Pancreas (tissue), 10 donors: Measurements from ENCODE around the gene CLIC1. TPM values are rescaled to one million over a fixed set of nuclear protein-coding genes. Genes with fewer than 3 reads are reported as not detected.
A peak's percentile ranks its signal among the peaks of the same experiment; 100 is the strongest.

ENCODE experiments used
- ATAC-seq, 4 donors: fragments of 200-7000 bp; cut with Tn5 transposase; one replicate each; pipeline versions ENCODE4 v1.8.0 to v1.9.1; 2020; ENCODE audit warnings: mild to moderate bottlenecking in 4 of 4, moderate library complexity in 4 of 4
- DNase-seq, 6 donors: peaks; one replicate each; pipeline ENCODE4 v3.0.0-alpha.2; 2020
- FAIRE-seq: peaks from 2 replicates; lab custom pipeline; 2012; peaks lifted over from hg19 to GRCh38; lab: Jason Lieb, UNC
- H3K27ac ChIP-seq, 4 donors: fragments of 200-600 bp; sonication (generic); 1 replicate in 3 of 4; 2 replicates in 1 of 4; pipeline versions ENCODE4 v1.5.0 to v1.8.0; 2020
- H3K27me3 ChIP-seq, 4 donors: fragments of 200-600 bp; one replicate each; pipeline ENCODE4 v1.8.0; 2021
- H3K36me3 ChIP-seq, 3 donors: fragments of 200-600 bp; sonication (generic) in 1 of 3; one replicate each; pipeline versions ENCODE4 v1.5.0 to v1.8.0; 2020 to 2021
- H3K4me1 ChIP-seq, 3 donors: fragments of 200-600 bp; one replicate each; pipeline ENCODE4 v1.8.0; 2021
- H3K4me3 ChIP-seq, 4 donors: fragments of 200-600 bp; sonication (generic) in 2 of 4; one replicate each; pipeline versions ENCODE4 v1.5.0 to v1.8.0; 2020 to 2021
- H3K9me3 ChIP-seq, 4 donors: fragments of 200-600 bp; one replicate each; pipeline ENCODE4 v1.8.0; 2021
- CTCF ChIP-seq, 4 donors: fragments of 200-600 bp; sonication (generic) in 3 of 4; IDR thresholded peaks; one replicate each; pipeline versions ENCODE4 v1.5.0 to v1.8.0; 2021; ENCODE audit warnings: antibody characterized with exemption in 4 of 4
- WGBS, 2 donors: extraction: QIAGEN DNeasy Blood & Tissue Kit; methylation state at CpG; one replicate each; pipeline ENCODE4 v1.1.7; 2013; 5-methylcytosine and 5-hydroxymethylcytosine counted together
- intact Hi-C, 3 donors: fragments of 100-400 bp; cut with DNase I; formaldehyde crosslinking; loops; one replicate each; pipeline versions ENCODE4 v1.11.1 to v1.14.2; 2022
- polyA plus RNA-seq, 2 donors: library from polyadenylated mRNA; stranded (reverse); fragments of 200-250 nt; gene quantifications; one replicate each; pipeline ENCODE4 v1.2.3, GENCODE V29; 2013
- total RNA-seq, 6 donors: library from RNA; stranded (reverse); fragmentation: NEBNext Ultra II Directional in 4 of 6; extraction: Animal tissue kit (Norgen Biotek cat#: 25700) in 4 of 6; gene quantifications; one replicate each; pipeline versions ENCODE4 v1.2.1 to v1.2.4, GENCODE V29; 2021 to 2023
- donor health status: healthy with polysubstance abuse.
- donor health status: DM: no; HTN: no; CAD: no; lungs with moderate emphysema.
- donor health status: DM: no; HTN: no; CAD: no.
- donor health status: control.
- donor health status: control.
- donor health status: Bipolar disorder and iron deficiency.
- donor health status: DM: yes; HTN: yes; CAD: no.
- donor health status: DM: no; HTN: no; CAD: no.
- donor health status: DM: no; HTN: no; CAD: no.
- donor health status: DM: yes; HTN: yes; CAD: no.

The CLIC1 gene
- total and polyA plus RNA-seq, 8 donors, result 61.0 to 154 (median 87.6) TPM

GRCh38 chr6:31775633-31776484 is 39.5 kb upstream of the CLIC1 start:
- no peak for ATAC-seq
- H3K4me1 ChIP-seq, result peaks cover 5 to 8% (median 6%) of the 10 kb centered on the region in 3 donors
- H3K27me3 ChIP-seq, result no peaks in the 10 kb centered on the region
- intact Hi-C loops, result loop anchor here in 1 of 3 donors (10.0 kb wide), 1 partner anchor 59 kb away; no protein-coding TSS in a partner anchor
- peaks cover 0 to 19% (median 9%) of the 10 kb centered on the region in 3 donors for H3K36me3 ChIP-seq
- no peak for FAIRE-seq
- DNase-seq, result peak in 1 of 6 donors; percentile 64
- TF ChIP-seq CTCF (IDR thresholded peaks at IDR 0.05), result no peak
- no peak overlapping the region for H3K27ac ChIP-seq
- peak overlapping the region in 1 of 4 donors; percentile 31 for H3K4me3 ChIP-seq
- 83 to 86% methylated on average over 32 of the region's 32 CpGs for WGBS, 2 donors
- no peaks in the 10 kb centered on the region for H3K9me3 ChIP-seq

DNA sequence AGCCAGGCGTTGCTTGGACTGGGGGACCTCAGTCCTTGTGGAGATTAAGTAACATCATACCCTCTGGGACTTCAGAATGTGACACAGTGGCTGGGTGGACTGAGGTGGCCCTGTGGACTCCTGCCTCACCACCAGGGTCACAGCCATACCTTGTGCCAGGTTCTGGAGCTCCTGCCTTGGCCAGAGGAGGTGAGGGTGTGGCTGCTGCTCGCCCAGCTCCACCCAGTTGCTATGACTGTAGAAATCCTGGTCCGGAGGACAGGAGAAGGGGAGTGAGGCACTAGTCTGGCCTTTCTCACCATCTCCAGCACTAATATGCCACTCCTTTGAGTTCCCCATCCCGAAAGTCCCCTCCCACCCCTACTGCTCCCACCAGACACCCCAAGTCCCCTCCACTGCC is 38.9 kb upstream of the CLIC1 start:
- intact Hi-C loops, result loop anchor here in 1 of 3 donors (10.0 kb wide), 1 partner anchor 60 kb away; no protein-coding TSS in a partner anchor
- Histone ChIP-seq H3K27ac (no peak overlapping the region), H3K36me3 (peaks cover 0 to 12% (median 6%) of the 10 kb centered on the region in 3 donors), H3K27me3 (no peaks in the 10 kb centered on the region), H3K4me1 (peaks cover 5 to 8% (median 6%) of the 10 kb centered on the region in 3 donors), H3K9me3 (no peaks in the 10 kb centered on the region), H3K4me3 (no peak overlapping the region)
- no peak for FAIRE-seq
- WGBS, 2 donors, result 51% methylated on average over 4 of the region's 4 CpGs
- ATAC-seq, result no peak
- DNase-seq, result peak in 1 of 6 donors; percentile 30
- no peak for TF ChIP-seq CTCF (IDR thresholded peaks at IDR 0.05)

- H3K27me3 ChIP-seq, result no peaks in the 10 kb centered on the region
- H3K27ac ChIP-seq, result no peak overlapping the region
- ATAC-seq, result no peak
- H3K9me3 ChIP-seq, result no peaks in the 10 kb centered on the region
- no peak for FAIRE-seq
- DNase-seq, result peak in 1 of 6 donors; percentile 7
- intact Hi-C loops, result loop anchor here in 1 of 3 donors (10.0 kb wide), 1 partner anchor 63 kb away; no protein-coding TSS in a partner anchor
- TF ChIP-seq CTCF (IDR thresholded peaks at IDR 0.05), result no peak
- no peak overlapping the region for H3K4me3 ChIP-seq
- H3K4me1 ChIP-seq, result peaks cover 4 to 7% (median 5%) of the 10 kb centered on the region in 3 donors
- H3K36me3 ChIP-seq, result no peaks in the 10 kb centered on the region
- WGBS, 2 donors, result 67 to 73% methylated on average over 4 of the region's 4 CpGs
Measured at GRCh38 chr6:31771992-31772358, 35.6 kb upstream of the CLIC1 start.

- no peak for FAIRE-seq
- Histone ChIP-seq H3K4me1 (no peaks in the 10 kb centered on the region), H3K4me3 (no peak overlapping the region), H3K27ac (no peak overlapping the region), H3K9me3 (no peaks in the 10 kb centered on the region), H3K27me3 (no peaks in the 10 kb centered on the region), H3K36me3 (no peaks in the 10 kb centered on the region)
- no peak for ATAC-seq
- TF ChIP-seq CTCF (IDR thresholded peaks at IDR 0.05), result no peak
- DNase-seq, result no peak
- 71 to 76% methylated on average over 2 of the region's 2 CpGs for WGBS, 2 donors
- intact Hi-C loops, result loop anchor here in 1 of 3 donors (10.0 kb wide), 1 partner anchor 64 kb away; no protein-coding TSS in a partner anchor
Measured at GRCh38 chr6:31770860-31771259, 34.5 kb upstream of the CLIC1 start.
